NCI-H2196 treated with DMSO at 0.1 percent for 48 hours (cell line): ENCODE data around the gene ZHX3.

Source experiments
- DNase-seq: peaks from one replicate; lab custom pipeline; 2025; ENCODE audit not compliant: unreplicated experiment; lab: John Stamatoyannopoulos, UW

The ZHX3 gene

DNA sequence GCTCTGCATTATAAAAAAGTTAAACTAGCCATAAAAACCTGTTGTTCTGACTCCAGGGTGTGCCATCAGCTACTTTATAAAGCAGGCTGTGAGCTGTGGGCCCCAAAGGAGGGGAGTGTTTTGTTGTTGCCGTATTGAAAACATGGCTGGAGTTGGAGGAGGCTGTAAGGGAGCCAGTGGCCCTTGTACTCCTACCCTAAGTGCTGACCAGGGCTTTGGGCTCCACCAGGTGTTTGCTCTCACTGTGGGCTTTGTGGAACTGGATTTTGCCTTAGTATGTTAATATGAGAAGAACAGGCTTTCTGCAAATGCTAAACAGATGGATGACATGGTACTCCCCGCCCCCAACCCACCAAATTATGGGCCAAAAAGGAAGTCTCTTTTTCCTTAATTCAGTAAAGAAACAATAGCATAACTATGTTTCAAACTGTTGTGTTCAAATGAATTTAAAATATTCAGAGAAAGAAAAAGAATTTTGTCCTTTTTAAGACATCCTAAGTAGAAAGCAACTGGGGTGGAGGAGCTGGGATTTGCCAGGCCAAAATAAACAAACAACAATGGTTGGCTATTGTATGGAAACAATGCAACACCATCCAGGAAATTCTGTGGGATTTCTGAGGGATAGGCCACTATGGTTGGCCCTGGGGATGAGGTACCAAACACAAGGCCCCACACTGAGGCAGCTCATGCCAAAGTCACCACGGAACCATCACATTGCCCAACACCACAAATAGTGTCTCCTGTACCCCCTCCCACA, 116.9 kb downstream of the ZHX3 start:
- no peak for DNase-seq

DNA sequence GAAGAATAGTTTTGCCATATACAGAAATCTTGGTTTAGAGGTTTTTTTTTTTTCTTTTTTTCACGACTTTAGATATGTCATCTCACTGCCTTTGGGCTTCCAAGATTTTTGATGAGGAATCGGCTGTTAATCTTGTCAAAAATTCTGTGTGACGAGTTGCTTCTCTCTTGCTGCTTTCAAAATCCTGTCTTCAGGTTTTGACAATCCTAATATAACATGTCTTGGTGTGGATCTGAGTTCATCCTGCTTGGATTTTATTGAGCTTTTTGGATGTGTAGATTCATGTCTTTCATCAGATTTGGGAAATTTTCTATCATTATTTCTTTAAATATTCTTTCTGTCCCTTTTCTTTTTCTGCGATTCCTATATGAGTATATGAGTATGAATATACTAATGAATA, 119.1 kb downstream of the ZHX3 start:
- no peak for DNase-seq

DNA sequence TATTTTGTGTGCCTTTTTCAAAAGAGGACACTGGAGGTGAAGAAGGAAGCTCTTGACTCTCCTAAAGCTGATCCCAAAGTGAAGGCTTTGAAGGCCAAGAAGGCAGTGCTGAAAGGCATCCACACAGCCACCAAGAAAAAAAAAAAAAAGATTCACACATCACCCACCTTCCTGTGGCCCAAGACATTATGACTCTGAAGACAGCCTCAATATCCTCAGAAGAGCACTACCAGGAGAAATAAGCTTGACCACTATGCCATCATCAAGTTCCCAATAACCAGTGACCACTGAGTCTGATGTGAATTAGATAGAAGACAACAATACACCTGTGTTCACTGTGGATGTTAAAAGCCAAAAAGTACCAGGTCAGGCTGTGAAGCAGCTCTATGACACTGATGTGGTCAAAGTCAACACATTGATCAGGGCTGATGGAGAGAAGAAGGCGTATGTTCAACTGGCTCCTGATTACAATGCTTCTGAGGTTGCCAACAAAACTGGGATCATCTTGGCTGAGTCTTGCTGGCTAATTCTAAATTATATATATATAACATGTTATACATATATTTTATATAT, 120.8 kb downstream of the ZHX3 start:
- DNase-seq, result no peak

DNA sequence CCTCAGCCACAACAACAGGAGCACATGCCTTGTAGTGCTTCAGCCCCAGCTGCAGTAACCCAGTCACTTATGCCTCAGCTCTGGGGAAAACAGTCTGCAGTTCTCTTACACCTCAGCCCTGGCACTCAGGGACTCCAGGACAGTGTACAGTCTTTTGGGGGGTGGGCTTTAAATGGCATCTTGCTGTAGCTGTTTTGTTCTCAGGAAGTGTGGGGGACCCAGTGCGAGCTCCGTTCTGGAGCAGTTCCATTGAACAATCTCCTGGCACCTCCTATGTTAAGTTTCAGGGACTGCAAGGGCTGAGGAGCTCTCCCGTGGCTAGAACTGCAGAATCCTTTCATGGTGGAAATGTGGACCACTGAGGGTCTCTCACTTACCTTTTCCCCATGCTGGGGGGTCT, 125.0 kb downstream of the ZHX3 start:
- DNase-seq, result no peak

DNA sequence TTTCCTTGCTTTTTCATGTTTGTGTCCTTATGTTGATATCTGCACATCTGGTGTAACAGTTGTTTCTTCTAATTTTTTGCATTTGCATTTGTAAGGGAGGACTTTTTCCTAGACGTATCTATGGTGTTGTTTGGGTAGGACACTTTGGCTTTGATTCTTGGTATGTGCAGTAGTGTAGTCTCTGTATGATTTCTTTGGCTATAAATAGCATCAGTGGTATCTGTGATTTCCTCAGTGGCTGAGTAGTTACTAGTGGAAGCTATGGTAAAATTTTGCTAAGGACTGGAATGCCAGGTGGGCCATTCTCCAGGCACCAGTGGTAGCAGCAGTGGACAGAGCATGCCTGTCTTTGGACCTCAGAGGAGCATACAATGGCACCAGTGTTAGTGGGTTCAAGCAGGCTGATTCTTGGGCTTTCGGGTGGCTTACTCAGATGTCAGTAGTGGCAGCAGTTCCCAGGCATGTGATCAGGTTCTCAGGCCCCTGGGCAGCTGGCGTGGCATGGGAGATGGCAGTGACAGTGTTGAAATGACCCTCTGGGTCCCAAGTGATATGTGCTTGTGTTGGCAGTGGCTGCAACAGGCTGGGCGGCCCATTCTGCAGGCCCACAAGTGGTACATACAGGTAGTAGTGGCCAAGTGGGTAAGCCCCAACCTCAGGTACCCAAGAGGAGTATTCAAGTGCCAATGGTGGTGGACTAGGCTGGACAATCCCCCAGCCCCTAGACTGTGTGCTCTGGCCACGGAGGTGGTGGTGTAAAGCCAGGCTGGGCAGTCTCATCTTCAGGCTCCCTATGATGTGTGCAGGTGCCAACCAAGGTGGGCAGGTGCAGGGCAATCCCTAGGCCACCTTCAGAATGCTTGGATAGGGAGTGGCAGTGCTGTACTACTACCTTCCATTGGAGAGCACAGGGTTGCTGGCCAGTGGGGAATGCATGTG, 125.7 kb downstream of the ZHX3 start:
- no peak for DNase-seq

DNA sequence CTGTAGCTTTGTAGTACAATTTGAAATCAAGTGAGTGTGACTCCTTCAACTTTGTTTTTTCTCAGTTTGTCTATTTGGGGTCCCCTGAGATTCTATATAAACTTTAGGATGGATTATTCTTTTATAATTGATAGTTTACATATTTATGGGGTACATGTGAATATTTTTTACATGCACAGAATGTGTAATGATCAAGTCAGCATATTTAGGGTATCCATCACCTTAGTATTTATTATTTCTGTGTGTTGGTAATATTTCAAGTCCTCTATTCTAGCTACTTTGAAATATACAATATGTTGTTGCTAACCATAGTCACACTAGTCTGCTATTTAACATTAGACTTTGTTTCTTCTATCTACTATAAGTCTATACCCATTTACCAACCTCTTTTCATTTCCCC, 129.9 kb downstream of the ZHX3 start:
- no peak for DNase-seq

DNA sequence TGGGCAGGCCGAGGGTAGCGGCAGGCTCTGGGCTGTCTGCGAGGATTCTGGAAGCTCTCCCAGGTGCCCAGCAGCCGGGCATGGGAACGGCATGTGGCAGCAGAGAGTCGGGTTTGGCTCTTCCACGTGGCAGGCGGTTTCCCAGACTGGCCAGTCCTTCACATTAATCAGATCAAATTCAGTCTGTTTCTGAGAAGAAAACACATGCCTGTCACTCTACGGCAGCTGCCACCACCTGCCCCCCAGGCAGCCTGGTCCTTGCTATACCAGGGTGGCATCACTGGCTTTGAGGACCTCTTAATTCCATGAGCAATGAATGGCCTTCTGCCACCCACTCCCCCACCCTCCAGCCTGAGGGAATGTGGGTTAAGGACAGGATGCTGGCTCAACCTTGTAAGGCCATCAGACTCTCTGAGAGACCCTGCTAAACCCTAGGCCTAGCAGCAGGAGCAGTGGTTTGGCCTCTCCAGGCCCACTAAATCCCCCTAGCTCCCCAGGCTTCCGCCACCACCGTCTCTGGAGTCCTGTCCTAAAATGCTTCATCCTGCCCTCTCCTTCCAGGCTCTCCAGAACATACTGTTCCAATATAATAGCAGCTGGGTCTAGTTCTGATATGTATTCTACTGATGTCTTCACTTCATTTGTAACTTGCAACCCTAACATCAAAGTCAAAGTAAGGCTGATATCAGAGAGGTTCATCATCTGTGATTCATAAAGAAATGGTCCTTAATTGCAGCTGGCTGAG, 132.3 kb downstream of the ZHX3 start:
- no peak for DNase-seq

DNA sequence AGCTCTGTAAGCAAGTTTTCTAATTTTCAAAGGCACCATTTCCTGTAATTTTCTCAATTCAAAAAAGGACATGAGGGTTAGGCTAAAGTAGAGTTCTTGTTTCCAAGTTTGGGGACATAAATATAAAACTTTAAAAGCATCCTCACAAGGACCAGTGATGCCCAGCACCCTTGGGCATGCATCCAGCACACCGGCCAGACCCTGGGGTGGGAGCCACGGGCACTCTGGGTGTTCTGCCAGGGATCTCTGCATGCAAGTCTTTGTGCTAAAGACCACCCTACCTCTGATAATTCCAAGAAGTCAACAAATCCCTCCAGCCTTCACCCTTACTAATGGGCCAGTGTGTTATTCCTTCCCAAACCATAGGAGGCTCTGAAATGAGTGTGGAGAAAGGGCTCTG, 133.7 kb downstream of the ZHX3 start:
- no peak for DNase-seq

DNA sequence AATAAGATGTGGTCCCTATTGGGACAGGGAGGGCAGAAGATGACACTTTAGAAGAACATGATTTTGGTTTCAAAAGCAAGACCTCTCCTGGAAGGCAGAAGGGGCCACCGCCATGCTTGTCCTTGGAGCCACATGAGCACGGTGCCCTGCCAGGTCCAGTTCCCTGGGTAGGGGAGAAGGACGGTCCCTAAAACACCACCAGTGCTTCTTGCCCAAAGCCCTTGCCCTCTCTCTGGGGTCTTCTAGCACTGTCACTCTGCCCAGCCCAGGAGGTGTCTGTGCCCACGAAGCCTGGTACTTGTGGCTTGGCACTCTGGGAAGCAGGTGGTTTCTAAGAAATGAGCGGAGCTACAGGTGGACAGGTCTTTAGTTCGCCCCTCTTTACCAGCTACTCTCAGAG, 134.1 kb downstream of the ZHX3 start:
- DNase-seq, result no peak

DNA sequence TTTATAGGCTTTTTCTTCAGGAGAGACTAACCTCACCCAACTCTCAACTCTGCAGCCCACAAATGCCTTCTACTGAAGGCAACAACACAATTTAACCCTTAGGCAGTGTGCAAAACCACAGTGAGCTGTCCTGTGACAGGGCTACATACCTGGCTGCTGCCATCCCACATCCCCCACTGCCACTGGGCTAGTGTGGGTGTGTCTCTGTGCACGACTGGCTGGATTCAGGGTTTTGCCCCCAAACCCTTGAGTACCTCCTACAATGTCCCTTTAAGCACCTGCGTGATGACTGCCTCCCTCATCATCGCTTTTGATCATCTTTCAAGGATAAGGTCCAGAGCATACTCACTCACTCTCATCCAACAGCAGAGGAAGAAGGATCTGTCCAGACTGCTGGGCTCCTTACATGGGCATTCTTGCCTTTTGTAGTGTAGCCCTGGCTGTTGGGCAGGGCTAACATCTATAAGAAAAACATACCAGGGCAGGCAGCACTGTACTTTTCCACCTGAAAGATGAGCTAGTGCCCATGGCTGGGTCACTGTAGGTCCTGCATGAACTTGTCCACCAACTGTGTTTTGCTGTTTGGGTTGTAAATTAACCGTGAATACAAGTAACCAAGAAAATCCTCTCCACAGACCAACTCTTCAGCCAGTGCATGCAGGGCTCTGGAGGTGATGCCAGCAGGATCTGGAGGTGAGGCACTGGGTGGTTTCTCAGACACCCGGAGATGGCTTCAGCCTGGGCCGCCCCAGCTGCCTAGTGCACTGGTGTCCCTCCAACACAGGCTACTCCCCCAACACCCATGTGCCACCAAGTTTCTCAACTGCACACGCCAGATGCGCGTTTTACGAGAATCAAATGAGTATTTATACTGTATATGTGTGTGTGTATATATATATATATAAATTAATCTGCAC, 135.0 kb downstream of the ZHX3 start:
- DNase-seq, result no peak

DNA sequence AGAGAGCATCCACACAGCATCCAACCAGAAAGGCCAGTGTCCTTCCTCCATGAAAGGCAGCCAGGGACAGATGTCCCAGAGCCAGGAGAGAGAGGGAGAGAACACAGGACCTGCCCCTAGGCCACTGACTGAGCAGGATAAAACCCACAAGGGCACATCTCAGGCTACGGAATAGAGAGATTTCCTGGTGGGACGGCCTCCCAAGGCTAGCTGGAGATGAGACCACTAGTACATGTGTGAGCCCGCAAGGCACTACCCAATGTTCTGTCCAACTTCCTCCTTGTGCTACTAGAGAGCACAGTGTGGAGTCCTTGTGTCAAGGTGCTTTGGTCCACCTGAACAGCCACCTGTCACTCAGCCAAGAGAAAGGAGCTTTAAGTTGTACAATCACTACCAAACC, 136.0 kb downstream of the ZHX3 start:
- DNase-seq, result no peak

DNA sequence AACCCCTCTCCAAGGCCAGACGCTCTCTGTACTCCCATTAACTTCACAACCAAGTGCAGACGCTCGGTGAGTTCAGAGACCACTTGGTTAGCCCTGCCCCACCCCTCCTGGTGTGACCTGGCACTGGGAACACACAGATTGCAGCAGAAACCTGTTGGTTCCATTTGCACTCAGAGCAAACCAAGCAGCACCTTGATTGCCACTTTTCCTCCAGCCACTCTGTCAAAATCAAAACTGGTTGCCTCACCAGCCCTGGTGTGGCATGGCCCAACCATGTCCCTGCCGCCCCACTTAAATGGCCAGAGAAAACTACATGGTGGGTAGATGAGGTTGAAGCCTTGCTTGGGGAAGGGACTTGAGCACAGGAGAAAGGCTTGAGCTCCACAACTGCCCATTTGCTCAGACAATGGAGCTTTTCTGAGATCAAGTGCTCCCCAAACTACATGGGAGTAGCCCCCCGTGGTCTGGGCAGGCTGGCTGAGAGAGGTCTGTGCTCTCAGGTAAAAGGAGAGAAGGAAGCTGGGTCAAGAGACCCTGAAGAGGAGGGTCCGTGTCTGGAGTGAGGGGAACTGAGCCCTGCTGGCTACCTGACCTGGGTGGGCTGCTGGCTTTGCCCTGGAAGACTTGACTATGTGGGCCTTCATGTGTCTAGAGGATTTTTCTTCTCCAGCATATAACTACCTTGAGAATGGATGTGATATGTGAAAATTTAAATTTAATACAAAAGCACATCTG, 136.8 kb downstream of the ZHX3 start:
- no peak for DNase-seq

DNA sequence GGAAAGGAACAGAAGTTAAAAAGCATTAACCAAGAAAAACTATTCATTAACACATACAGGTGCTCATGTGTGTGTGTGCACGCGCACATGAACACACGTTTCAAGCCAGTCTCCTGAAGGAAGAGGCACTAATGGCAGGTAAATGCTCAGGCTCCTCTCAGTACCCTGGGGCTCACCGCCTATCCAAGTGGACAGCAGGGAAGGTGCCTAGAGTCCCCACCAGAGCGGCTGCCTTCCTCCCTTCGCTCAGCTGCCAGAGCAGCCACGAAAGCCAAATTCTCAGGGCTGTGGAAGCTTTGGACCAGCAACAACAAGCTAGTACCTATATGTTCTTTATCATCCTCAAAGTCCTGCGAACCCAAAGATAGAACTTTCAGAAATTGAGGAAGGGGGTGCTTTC, 137.6 kb downstream of the ZHX3 start:
- DNase-seq, result no peak

DNA sequence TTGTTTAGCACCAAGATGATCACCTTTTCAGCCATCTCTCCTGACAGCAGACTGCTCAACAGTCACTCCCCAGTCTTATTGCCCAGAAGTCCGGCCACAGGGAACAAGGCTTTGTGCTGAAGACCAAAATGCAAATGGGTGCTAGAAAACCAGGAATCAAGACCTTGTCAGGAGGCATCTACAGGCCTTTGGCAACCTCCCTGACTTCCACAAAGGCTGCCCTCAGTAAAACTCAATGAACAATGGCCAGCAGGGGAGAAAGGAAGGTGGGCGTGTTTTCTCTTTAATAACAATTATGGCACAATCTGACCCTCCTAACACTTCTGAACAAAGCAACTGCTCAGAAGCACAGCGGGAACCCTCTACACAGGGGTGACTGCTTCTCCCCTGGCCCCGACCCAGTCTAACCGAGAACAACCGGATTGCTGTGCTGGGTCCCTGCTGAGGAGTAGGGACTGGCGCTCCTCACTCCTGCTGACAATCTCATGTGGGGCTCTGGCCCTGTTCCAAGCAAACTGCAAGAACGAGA, 138.6 kb downstream of the ZHX3 start:
- DNase-seq, result no peak

DNA sequence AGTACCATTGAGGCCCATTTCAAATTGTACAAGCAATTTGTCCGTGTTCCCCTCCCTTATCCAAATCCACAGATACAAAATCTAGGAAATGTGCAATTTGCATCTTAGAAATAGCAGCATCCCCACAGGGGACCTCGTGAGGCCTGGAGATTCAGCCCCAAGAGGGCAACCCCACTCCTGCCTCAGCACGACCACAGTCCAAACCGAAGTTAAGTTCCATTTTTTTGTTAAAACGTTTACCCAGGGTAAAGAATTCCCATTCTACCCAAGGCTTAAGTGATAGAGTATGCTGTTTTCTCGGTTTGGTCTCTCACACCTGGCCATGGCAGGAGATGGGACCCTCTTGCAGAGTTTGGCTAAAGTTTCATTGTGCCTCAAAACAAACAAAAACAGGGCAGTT, 139.0 kb downstream of the ZHX3 start:
- no peak for DNase-seq

DNA sequence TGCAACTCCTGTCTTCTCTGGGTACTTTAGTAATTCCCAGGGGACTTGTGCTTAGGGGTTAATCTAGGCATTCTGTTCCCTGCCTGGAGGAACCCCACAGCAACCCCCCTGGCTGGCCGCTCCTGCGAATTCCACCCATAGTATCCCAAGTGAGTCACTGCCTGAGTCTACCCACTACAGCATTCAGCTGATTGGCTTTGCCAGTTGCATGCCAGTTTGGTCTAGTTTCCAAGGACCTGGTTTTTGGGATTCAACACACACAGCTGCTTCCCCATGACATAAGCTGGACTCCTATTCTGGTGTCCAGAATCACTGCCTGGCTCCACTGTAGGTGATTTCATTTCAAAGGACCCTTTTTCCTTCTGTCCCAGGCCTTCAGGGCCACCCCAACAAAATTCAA, 139.9 kb downstream of the ZHX3 start:
- DNase-seq, result no peak

DNA sequence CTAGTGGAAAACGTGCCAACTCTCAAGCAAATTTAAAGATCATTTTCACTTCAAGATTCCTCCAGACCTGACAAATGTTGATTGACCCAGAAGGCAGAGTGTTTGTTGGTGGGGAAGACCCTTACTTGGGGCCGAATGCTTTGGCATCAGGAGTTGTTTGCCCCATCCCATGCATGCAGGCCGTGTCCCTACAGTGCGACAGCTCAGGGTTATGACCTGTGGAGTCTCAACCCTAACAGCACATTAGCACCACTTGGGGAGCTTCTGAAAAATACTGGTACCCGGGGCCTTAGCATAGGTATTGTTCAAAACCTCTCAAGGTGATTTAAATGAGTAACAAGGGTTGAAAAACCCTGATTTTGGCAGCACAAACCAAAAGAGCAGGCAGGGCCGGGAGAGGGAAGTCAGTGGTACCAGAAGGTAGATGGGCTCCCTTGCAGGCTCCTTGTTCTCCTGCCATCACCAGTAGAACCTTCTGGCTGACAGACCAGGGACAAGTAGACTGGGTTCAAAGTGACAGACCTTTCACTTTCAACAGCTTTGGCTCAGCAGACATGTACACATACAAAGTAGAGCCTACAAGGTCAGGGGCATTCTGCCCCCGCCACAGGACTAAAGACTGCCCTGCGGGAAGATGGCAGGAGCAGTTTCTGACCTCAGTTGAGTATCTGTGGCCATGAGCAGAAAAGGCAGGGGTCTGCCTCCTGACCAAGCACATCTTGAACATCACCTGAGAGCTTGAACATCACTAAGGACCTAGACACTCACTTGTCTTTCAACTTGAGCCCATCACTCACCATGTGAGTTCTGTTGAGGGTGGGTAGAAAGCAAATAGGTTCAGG, 140.6 kb downstream of the ZHX3 start:
- no peak for DNase-seq

DNA sequence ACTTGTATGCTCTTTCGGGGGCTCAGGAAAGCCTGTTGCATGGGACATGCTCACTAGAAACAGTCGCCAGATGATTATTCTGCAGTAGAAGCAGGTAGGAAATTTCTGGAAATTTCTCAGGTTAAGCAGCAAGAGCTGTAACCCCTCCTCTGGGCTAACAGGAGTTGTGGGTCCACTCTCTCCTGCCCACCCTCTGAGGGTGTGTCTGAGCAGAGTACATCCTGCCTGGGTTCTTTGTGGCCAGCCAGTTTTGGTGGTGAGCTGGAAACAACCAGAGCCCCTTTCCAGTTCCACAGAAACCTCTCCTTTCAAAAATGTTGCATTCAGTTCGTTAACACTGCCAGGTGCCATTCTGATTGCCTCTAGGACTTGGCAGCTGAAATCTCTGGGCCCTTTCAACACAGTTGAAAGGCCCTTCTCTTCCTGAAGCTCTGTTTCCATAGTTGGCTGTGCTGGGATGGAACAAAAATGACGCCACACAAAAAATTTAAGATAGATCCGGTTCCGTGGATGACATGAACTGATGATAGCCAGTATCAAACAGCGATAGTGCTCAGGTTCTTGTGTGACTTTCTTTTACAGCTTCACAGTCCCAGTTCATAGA, 141.7 kb downstream of the ZHX3 start:
- DNase-seq, result no peak
